ENCODE results near the gene BUB1.
"Not testable (repeated sequence)": the region's sequence is repeated elsewhere in the genome, so short reads cannot be mapped to it uniquely, and the experiment has no call there.

BUB1 gene

GRCh38 chr2:110690083-110690965 is 12.5 kb upstream of the BUB1 start:
- DNase-seq (ENCODE audit: low spot score), result no peak

DNA sequence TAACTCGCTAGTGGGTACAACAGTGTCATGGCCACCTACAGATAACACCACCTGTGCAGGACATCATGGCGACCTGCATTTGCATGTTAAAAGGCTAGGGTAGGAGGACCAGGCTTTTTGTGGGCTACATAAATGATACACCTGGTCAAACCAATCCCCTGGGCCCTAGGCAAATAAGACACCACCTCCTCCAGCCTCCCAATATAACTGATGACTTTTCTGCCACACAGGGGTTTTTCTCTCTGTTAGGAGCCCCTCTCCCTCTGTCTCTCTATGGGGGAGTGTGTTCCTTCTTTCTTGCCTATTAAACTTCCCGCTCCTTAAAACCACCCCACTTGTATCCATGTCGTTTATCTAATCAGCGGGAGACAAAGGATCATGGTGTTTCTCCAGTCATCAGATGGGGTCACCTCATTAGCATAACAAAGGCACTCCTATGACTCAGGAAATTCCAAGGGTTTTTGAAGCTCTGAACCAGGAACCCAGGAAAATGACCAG is 10.8 kb upstream of the BUB1 start:
- DNase-seq (ENCODE audit: low spot score), result no peak

DNA sequence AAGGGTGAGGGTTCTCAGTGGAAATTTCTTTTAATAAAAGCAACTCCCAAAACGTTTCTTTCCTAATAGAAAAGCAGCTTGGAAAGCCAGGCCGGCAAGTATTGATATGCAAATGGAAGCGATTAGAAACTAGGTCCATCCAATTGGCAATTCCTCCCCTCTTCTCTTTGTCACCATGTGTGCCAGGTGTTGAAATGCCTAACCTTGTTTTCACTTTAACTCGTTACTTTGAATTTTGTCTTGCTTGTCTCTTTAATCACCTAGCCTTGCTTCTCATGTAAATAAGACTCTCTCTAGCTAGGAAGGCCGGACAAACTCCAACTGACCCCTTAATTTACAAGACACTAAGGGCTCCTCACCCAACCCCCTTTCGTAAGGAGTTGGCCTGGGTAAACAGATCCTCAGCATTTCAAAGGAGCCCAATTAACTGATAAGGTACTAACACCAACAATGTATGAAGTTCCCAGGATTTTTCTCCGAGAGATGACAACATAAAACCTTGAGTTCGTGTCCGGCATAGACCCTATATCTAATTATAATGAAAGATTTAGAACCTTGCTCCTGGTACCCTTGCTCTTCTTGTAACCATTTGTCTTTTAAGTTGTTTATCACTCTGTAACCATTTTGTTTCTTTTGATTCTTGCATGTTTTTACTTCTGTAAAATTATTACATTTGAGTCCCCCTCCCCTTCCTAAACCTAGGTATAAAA is 10.1 kb upstream of the BUB1 start:
- not testable (repeated sequence) for DNase-seq (ENCODE audit: low spot score)

DNA sequence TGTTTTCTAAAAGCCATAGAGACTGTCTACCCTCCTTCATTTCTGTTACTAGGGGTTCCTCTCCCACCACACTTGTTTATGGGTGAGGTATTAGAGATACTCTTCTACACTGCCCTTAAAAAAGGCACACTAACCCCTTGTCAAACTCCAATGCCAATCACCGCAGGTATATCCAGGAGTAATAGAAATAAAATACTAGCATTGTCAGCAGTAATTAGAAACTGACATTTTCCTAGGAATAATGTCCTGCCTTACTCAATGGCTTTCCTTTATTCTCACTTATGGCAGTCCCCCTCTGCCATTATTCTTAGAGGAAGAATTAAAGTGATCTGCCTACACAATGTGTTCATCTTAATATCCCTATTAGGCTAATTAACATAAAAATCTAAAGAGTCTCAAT is 5.0 kb upstream of the BUB1 start:
- DNase-seq (ENCODE audit: low spot score), result no peak

GRCh38 chr2:110682267-110682666 is 4.4 kb upstream of the BUB1 start:
- DNase-seq (ENCODE audit: low spot score), result no peak

- no peak for DNase-seq (ENCODE audit: low spot score)
These were observed 2.8 kb upstream of the BUB1 start for GRCh38 chr2:110680709-110681108.

DNA sequence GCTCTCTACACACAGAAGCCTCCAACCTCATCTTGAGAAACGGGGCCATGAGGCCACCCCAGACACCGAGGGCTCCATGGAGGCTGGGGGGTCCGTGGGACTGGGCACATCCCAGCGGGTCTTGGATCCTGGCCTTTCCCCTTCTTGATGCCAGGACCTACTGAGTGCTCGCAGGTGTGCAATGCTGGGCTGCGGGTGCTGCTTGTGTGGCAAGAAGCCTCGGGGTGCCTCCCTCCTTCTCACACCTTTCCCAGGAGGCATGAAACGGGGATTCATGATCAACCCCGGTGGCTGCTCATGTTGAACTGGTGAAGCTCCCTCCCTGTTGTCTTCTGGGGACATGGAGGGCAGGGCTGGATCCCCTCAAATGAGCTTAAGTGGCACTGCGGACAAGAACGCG is 2.0 kb upstream of the BUB1 start:
- no peak for DNase-seq (ENCODE audit: low spot score)

- no peak for DNase-seq (ENCODE audit: low spot score)
These were observed 1.5 kb upstream of the BUB1 start for GRCh38 chr2:110679337-110679707.

DNA sequence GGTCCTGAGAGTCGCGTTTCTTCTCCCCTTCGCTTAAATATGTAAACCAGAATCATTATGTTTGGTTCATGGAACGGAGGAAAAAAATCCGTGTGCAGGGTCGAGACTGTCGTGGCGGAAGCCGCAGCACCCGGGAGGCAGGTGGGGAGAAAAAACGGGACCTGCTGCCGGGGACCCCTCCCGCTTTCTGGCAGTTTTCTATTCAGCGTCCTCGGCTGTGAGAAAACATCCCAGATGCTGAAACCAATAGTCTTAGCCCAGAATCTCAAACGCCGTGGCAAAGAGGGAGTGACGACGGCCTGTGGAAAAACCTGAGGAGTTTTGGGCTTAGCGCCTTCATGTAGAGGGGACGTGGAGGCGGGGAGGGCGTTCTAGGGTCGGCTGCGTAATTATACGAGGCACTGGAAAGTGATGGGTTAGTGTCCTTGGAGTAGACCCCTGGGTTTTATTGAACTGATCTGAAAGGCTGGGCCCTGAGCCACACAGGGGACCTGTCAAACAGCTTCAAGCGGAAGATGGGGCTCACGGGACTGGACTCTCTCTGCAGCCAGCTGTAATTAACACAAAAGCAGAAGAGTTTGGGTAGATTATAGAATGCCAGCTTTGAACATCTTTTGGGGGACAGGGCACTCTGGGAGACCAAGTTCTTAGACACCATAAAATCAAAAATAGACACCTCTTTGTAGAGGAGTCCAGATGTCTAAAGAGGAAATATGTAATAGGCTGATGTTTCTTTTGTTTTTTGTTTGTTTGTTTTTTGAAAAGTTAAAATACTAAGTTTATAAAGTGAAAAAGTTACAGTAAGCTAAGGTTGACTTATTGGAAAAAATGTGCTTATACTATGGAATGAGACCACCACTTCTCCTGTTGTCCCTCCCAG is 834 bp upstream of the BUB1 start:
- DNase-seq (ENCODE audit: low spot score), result no peak

DNA sequence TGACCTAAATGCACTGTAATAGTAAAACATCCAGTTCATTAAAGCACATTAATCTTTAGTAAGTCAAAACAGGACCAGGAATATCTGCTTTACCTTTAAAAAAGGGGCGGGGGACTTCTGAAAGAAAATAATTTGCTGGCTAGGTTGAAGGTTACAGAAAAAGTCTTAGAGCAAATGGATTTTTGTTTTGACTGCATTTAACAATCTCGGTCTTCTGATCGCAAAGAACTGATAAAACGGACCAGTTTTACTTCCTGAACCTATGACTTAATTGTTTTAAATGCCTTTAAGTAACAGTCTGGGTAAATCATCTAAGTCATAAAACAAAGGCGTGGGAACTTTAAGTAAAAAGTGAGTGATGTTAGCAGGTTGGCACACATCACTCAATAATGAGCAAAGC is 783 bp downstream of the BUB1 start:
- DNase-seq (ENCODE audit: low spot score), result no peak

DNA sequence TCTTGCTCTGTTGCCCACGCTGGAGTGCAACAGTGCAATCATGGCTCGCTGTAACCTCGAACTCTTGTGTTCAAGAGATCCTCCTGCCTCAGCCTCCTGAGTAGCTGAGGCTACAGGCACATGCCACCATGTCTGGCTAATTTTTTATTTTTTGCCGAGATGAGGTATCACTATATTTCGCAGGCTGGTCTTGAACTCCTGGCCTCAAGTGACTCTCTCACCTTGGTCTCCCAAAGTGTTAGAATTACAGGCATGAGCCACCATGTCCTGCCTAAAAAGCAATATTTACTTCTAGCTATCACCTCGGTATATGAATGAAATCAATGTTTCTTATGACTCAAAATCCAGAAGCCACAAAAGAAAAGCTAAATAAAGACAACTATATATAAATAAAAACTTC is 2.2 kb downstream of the BUB1 start:
- DNase-seq (ENCODE audit: low spot score), result no peak

DNA sequence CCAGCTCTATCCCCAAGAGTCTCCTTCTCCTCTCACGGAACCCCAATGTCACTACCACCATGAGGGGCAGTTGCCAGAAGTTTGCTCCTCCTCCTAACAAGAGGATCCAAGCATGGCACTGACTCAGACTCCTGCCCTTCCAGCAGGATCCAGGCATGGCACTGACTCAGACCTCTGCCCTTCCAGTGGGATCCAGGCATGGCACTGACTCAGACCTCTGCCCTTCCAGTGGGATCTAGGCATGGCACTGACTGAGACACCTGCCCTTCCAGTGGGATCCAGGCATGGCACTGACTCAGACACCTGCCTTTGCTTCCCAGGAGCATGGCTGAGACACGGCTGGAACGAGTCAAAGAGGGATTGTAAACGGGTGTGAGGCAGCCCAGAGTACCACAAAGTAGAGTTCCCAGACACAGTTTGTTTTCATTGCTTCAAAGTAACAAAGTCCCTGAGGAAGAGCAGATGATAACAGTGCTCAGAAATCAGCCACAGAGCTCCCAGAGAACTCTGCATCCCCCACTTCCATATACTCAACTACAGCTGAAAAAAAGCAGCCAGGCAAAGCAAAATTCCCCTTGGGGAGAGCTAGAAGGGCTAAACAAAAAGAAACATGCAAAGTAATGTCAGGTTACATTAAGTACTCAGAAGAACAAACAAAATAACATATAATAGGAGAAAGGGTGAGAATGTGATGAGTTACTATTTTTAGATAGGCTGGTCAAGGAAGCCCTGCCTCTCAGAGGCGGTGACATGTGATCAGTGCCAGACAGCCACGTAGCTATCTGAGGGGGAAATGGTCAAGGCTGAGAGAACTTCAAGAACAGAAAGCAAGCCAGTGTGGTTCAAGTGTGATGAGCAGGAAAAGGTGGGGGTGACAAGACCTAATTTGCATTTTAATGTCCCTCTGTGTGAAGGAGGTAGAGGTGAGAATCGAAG is 3.0 kb downstream of the BUB1 start:
- DNase-seq (ENCODE audit: low spot score), result no peak

DNA sequence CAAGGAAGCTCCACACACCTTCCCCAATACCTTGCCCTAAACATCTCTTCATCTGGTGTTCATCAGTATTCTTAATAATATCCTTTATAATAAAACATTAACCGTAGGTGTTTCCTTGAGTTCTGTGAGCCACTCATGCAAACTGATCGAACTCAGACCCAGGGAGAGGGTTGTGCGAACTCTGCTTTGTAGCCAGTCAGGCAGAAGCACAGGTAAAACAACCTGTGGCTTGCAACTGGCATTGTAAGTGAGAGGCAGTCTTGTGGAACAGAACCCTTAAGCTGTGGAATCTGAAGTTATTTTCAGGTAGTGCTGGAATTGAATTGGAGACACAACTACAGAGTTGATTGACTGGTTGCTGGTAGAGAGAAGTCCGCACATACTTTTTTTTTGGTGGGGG is 4.7 kb downstream of the BUB1 start:
- DNase-seq (ENCODE audit: low spot score), result no peak

DNA sequence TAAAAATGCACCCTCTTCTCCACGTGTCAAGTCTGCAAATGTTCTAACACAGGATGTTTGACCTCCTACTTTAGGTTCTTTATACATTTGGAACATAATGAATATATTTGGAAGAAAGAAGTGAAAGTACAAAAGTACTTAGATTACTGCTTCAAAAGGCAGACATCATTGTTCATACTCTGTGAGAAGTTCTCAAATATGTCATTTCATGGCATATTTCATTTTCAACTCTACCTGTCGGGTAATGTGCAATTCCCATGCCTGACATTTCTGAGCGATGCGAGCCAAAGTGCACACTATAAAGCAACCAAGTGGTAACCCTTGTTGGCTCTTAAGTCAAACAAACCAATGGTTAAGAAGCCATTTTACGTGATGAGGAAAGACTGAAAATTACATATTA is 7.0 kb downstream of the BUB1 start:
- DNase-seq (ENCODE audit: low spot score), result no peak

GRCh38 chr2:110669079-110669478 is 8.8 kb downstream of the BUB1 start:
- DNase-seq (ENCODE audit: low spot score), result no peak

GRCh38 chr2:110667071-110667470 is 10.8 kb downstream of the BUB1 start:
- no peak for DNase-seq (ENCODE audit: low spot score)

- no peak for DNase-seq (ENCODE audit: low spot score)
These were observed 13.7 kb downstream of the BUB1 start for GRCh38 chr2:110664135-110664534.

DNA sequence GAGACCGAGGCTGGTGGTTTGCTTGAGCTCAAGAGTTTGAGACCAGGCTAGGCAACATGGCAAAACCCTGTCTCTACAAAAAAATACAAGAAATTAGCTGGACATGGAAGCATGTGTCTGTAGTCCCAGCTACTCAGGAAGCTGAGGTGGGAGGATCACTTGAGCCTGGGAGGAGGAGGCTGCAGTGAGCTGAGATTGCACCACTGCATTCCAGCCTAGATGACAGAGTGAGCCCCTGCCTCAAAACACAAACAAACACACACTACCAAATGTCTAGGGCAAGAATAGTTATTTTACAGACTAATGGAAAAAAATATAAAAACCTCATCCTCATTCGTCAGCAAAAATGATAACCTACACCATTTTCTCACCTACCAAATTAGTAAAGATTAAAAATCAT is 15.3 kb downstream of the BUB1 start:
- DNase-seq (ENCODE audit: low spot score), result no peak

- no peak for DNase-seq (ENCODE audit: low spot score)
These were observed 17.3 kb downstream of the BUB1 start for GRCh38 chr2:110660558-110660957.

DNA sequence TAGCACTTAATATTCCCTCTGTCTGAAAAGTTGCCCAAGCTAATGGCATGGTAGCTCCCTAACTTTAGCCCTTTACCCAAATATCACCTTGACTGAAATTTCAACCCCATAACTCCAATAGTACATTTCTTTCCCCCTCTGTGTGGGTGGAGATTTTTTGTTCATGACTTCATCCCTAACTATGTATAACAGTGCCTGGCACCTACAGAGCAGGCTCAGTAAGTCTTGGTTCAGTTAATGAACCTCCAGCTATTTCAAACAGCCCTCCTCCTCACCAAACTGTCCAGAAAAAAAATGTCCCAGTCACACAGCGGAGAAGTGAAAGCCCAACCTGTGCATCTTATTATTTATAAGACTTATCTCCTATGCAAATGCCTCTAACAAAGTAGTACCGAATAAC is 18.6 kb downstream of the BUB1 start:
- DNase-seq (ENCODE audit: low spot score), result no peak

GRCh38 chr2:110657724-110658305 is 20.0 kb downstream of the BUB1 start:
- no peak for DNase-seq (ENCODE audit: low spot score)
